Endothelial cell of umbilical vein (primary cell): ENCODE measurements around the gene VAV3.

Experiments used
- CTCF ChIP-seq, 2 donors: IDR thresholded peaks; 1 replicate in 1 of 2; 2 replicates in 1 of 2; pipeline ENCODE4 v1.5.1; 2011; ENCODE audit warnings: low read length in 2 of 2, mild to moderate bottlenecking in 2 of 2, moderate library complexity in 2 of 2, control low read depth in 1 of 2, inconsistent platforms in 1 of 2, low read depth in 1 of 2; ENCODE audit not compliant: insufficient read depth in 1 of 2; ENCODE audit errors: extremely low read depth in 1 of 2
- EZH2 ChIP-seq: IDR thresholded peaks from 2 replicates; pipeline ENCODE4 v1.6.1; 2012; ENCODE audit warnings: borderline replicate concordance, low read depth, mild to moderate bottlenecking, moderate library complexity, low read length, inconsistent platforms; ENCODE audit not compliant: severe bottlenecking
- FOS ChIP-seq: IDR thresholded peaks from 2 replicates; pipeline ENCODE4 v1.6.1; 2011; ENCODE audit warnings: mild to moderate bottlenecking, low read length, moderate library complexity, borderline replicate concordance; ENCODE audit not compliant: insufficient read depth
- POLR2A ChIP-seq: IDR thresholded peaks from 2 replicates; pipeline ENCODE4 v1.6.1; 2012; ENCODE audit warnings: low read depth, mild to moderate bottlenecking, control low read depth, low read length
- POLR2AphosphoS5 ChIP-seq: IDR thresholded peaks from 2 replicates; pipeline ENCODE4 v1.6.1; 2012; ENCODE audit warnings: low read depth, mild to moderate bottlenecking, control low read depth, low read length, moderate library complexity; ENCODE audit not compliant: insufficient read depth

- TF ChIP-seq FOS (no peak), CTCF (IDR thresholded peaks at IDR 0.05; ENCODE audit: extremely low read depth in 1 of 2, insufficient read depth in 1 of 2, low read depth in 1 of 2, low read length in 2 of 2) (no peak), POLR2AphosphoS5 (no peak), POLR2A (no peak), EZH2 (no peak)
Observed at GRCh38 chr1:107538502-107538901, 426.5 kb downstream of the VAV3 start.
